HG02759 (cell line): ENCODE measurements around the gene PLXNC1.

Experiments
- ATAC-seq: cut with Tn5 transposase; IDR thresholded peaks from one replicate; pipeline ENCODE4 v1.9.1; 2021; ENCODE audit warnings: mild to moderate bottlenecking, moderate library complexity; ENCODE audit not compliant: unreplicated experiment

Gene PLXNC1

DNA sequence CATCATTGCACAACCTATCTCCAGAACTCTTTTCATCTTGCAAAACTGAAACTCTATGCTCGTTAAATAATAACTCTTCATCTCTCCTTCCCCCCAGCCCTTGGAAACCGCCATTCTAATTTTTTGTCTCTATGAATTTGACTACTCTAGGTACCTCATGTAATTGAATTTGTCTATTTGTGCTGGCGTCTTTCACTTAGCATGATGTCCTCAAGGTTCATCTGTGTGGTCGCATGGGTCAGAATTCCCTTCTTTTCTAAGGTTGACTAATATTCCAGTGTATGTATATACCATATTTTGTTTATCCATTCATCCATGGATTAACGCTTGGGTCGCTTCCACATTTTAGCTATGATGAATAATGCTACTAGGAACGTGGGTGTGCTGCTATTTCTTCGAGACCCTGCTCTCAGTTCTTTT lies 80.1 kb downstream of the PLXNC1 start:
- peak; percentile 58 for ATAC-seq

DNA sequence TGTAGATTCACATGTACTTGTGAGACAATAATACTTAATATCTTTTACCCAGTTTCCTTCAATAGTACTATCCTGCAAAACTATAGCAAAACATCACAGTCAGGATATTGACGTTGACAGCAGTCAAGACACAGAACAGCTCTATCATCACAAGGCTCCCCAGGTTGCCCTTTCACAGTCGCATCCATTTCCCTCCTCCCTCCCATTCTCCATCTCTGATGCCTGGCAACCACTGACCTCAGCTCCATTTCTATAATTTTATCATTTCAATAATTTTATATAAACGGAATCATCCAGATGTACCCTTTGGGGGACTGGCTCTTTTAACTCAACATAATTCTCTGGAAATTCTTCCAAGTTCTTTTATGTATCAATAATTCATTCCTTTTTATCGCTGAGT lies 81.5 kb downstream of the PLXNC1 start:
- no peak for ATAC-seq

DNA sequence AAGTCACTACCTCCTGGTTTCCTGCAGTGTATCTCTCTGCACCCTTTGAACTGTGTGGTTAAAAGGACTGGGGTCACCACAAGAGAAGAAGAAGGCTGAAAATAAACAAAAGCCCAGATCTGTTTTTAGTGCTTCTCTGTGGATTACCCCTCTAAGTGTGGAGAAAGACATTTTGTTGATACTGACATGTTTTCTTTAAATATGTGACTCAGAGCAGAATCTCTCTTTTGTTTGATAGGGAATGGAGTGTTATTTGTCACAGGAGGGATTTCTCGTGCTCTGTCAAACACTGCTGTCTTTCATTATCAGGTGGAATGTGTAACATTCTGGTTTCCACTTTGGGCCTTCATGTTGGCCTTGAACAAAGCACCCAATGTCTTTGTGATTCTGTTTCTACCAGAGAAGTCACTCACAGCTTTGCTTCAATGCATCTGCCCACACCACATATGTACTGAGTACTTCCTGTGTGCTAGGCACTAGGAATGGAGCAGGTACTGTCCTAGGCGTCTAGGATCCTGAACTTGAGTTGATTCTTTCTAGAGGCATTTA lies 82.1 kb downstream of the PLXNC1 start:
- peak; percentile 54 for ATAC-seq

DNA sequence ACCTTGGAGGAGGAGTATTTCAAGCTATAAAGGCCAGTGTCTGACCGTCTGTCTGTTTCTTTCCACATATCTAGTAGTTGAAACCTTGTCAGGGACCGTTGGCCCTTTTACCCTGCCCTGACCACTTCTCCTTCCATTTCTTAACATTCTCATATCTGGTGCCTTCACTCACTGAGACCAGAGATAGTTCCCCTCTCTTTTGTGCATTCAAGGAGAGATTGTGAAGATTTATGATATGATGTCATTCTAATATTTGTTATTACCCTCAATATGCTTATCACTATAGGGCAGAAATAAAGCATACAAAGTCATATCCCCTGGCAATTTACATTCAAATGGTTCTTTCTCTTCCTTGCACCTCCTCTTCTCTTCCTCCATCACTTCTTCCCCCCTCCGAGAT lies 83.3 kb downstream of the PLXNC1 start:
- ATAC-seq: no peak

DNA sequence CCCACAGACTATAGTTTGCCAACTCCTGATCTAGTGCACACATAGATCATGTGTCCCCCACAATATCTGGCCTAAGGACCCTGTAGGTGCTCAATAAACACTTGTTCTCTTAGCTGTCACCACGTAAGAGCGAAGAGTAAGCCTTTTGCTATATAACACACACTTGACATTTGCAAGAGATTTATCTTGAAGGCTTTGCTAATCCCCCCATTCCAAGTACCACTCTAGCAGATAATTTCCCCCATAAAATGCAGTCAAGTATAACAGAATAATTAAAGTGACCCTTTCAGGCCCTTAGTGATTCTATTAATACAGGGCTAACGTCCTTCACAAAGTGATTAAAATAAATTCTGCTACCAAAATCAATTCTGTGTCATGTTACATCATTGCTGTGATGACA lies 87.5 kb downstream of the PLXNC1 start:
- no peak for ATAC-seq

DNA sequence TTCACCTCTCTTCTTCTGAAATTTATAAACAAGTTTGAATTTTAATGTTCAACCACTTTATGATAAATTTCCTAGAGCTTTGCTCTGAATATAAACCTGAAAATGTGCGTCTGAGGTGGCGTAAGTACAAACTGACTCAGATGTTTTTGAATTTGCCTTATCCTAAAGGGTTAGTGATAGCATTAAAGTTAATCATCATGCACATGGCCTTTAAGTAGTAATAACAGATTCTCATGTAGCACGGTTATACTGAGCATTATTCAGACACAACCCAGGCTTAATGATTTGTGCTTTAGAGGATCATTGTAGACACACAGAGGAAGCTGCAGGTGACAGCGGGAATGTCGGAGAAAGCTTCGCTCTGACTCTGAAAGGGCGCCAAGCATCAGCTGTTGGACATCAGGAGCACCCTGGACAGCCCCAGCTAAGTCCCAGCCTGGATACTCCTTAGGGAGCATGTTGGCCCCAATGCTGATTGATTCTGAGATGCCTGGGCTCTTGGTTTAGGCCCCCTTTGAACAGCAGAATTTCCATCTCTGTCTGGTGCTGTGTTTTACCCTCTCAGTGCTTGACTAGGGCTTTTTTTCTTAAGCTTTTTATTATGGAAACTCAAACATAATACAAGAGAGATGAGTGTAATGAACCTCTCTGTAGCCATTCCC lies 91.1 kb downstream of the PLXNC1 start:
- ATAC-seq: no peak

DNA sequence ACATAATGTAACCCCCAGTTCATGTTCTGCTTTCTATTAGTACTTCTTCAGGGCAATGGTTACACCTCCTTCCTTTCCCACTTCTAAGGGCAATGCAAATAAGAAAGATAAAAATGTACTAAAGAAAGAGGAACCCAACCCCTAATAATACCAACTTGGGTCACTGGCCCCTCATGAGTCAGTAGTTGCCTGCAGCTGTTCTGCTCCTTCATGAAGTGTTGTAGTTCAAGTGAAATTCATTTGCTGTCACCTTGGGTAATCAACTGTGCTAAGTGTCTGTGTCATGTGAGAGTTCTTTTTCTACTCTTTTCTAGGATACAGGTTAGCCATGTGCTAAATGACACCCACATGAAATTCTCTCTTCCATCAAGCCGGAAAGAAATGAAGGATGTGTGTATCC lies 91.8 kb downstream of the PLXNC1 start:
- ATAC-seq: peak; percentile 90

DNA sequence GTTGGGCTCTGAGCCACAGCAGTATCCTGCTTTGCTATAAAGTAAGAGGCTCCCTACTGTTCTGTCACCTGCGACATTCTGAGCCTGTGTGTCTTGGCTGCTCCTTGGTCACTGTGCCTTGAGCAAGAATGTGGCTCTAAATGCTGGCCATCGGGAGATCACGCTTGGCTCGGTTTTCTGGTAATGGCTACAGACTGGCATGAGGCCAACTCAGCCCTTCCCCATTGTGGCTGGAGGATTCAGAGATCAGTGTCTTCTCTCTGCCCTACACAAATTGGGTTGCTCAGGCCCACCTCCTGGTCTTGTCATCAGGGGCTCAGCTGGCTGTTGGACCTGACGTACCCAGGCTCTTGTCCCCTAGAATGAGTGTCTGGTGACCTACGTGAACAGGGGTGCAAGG lies 94.5 kb downstream of the PLXNC1 start:
- ATAC-seq: no peak

DNA sequence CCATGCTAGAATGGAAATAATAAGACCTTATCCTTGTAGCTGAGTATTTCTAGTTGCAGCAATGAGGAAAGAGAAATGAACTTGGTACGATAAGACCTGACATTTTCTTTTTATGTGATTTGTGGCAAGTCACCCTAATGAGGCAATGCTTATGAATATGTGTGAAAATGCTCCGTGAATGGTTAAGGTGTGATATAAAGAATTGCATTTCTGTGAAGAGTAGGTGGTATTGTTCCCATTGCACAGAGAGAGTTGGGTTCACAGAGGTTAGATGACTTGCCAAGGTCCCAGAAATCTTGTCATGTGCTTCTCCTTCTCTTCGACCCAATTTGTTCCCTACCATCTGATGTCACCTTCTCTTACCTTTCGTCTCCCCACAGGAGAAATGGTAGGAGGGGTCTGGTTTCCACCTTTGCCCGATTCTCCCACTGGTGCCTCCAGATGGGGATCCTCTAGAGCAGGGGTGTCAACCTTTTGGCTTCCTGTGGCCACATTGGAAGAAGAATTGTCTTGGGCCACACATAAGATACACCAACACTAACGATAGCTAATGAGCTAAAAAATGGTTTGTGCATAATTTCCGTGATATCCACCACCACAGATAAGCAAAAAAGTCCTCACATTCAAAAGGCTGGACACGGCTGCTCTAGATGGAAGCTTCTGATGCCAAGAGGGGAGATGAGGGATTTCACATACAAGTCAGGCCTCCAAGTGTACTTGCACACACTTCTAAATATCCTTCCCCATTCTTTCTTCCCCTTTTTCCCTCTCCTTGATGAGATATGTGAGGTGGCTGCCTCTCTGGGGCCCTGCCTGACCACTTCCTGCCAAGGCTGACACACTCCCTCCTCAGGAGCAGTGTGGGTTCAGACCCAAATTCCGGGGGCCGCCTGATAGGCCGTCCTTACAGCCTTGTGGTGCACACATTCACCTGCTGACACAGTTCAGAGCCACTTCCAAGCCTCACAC lies 96.1 kb downstream of the PLXNC1 start:
- ATAC-seq: peak; percentile 62

DNA sequence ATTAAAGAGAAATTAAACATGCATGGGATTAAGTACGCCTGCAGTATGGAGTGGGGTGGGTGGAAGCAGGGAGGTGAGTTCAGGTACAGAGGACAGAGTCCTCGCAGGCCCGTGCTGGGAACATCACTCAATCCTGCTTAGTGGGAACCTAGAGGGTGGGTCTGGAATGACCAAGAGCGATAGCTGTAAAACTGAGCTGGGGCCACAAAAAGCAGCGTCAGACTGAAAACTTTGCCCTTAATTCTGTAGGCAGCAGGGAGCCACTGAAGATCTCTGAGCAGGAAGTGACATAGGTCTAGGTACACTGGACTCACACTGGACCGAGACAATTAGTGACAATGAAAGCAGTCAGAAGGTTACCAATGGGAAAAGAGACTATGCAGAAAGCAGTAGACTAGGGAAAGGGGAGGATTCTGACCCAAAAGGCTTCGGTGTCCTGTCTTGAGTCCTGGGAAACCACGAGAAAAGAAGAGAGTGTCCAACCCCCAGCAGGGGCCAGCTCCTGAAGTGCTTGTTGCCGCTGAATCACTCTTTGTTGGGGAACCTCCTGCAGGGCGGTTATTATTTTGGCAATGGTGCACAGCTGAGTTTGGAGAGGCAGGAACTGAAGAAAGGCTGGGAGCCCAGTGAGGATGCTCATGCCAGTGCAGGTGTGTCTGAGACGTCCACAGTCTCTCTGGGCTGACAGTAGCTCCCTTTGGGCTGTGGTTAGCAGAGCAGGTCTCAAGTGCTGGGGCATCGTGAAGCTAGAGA lies 97.4 kb downstream of the PLXNC1 start:
- no peak for ATAC-seq

DNA sequence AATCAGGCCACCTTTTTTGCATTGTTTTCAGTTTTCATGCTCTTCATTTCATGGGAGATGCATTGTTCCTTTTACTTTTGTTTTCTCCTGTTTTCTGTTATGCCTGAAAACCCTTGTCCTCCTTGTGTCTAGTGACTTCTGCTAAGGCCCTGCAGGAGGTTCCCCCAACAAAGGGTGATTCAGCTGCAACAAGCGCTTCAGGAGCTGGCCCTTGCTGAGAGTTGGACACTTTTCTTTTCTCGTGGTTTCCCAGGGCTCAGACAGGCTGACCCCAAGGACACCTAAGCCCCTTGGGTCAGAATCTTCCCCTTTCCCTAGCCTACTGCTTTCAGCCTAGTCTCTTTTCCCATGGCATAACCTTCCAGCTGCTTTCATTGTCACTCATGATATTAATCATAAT lies 98.9 kb downstream of the PLXNC1 start:
- no peak for ATAC-seq

DNA sequence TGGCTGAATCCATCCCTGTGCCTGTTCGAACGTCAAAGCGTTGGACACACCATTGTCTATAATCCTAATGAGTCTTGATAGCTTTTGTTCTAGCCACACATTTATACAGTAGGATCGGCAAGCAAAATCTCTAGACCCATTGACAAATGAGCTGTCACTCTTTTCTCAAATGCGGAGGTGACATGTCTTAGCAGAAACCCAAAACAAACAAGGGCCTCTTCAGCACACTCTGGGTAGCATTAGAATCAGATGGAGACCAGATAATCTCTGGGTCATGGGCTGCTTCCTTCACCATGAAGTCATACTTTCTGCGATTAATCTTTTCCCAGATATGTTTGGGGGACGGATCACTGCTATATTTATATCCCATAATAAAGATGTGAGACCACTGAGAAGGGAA lies 100.2 kb downstream of the PLXNC1 start:
- ATAC-seq: no peak

DNA sequence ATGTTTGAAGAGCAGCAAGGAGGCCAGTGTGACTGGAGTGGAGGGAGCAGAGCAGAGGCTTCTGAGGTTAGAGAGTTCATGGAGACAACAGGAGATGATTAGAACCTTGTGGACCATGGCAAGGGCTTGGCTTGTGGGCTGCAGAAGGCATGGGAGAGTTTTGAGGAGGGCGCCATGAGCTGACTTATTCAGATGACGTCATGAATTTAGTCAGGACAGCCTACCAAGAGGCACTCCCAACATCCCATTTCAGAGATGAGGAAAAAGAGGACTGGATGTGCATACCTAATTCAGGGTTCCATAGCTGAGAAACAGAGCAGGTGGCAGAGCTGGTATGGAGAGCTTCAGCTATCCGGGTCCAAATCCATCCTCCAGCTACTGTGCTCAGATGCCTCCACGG lies 101.8 kb downstream of the PLXNC1 start:
- ATAC-seq: no peak

DNA sequence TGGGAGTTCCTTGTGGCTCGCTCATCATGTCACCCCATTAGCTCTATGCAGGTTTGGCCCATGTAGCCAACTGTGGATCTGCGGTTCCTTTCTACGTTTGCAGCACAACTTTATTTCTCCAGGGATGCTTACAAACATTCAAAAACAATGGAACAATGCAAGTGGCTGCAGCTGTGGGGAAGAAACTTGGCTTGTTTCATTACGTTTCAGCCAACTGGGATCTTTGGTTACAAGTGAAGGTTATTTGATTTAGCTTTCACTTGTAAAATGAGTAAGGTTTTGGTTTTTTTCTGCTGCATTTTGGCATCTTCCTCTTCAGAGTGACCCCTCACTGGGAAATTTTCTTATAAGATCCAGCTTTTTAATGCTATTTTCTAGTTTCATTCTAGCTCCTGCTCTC lies 105.9 kb downstream of the PLXNC1 start:
- no peak for ATAC-seq

DNA sequence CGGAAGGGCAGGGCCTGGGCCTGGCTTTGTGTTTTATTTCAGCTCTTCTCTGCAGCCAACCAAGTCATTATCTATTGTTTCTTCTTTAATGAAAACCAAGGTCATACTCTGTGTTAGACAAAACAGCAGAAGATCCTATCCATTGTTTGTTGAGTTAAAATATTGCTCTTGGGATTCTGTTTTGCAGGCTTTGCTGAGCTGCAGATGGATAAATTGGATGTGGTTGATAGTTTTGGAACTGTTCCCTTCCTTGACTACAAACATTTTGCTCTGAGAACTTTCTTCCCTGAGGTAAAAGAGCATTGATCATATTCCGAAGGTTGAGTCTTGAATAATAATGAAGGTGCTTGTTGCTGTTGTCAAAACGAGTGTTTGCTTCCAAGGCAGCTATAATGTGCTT lies 106.6 kb downstream of the PLXNC1 start:
- ATAC-seq: no peak

DNA sequence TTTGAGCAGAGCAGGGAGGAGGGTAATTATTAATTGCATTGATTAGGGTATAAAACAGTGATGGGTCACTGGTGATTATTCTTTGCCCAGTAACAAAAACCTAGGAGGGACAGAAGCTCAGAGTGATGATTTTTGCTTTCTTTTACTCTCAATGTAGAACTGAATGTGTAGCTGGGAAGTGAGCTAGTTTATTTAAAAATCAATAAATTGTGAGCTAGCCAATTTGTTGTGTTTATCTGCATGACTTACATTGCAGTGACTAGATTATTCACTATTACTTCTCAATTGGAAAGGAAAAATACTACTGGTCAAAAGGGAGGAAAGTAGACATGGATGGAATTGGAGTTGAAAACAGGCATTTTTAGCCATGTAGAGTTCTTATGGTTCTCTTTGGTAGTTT lies 107.1 kb downstream of the PLXNC1 start:
- no peak for ATAC-seq

DNA sequence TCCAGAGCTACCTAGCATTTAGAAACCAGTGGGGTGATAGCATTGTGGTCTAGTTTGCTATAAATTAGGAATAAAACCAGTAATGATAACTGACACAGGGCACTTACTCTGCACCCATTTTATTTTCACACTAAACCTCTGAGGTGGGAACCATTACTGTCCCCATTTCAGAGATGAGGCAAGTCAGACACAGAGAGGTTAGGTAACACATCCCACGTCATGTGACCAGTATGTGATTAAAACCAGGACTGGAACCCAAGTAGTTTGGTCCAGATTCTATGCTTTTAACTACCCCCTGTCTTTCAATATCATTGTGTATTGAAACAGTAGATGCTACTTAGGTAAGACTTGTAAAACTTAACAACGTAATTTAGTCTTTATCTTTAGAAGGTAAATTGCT lies 110.2 kb downstream of the PLXNC1 start:
- ATAC-seq: peak; percentile 38

DNA sequence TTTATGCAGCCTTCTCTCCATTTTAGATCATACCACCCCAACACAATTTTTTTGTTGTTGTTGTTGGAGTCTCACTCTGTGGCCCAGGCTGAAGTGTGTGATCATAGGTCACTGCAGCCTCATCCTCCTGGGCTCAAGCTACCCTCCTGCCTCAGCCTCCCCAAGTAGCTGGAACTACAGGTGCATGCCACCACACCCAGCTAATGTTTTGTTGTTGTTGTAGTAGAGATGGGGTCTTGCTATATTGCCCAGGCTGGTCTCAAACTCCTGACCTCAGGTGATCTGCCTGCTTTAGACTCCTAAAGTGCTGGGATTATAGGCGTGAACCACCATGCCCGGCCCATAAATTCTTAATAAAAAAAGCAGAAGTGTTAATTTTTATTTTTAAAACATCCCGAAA lies 111.6 kb downstream of the PLXNC1 start:
- no peak for ATAC-seq

DNA sequence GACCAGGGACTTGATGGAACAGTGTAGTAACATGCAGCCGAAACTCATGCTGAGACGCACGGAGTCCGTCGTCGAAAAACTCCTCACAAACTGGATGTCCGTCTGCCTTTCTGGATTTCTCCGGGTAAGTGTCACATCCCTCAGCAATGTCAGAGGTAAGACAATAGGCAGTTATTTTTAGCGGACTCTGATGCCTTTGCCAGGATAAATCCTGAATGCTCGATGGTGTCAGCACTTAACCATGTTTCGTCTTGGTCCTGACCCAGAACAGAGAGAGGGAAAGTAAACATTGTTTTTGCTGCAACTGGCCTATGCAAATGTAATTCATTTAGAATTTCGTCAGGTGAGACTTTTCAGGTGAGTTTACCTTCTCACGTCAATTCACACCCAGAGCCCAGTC lies 112.3 kb downstream of the PLXNC1 start:
- no peak for ATAC-seq

DNA sequence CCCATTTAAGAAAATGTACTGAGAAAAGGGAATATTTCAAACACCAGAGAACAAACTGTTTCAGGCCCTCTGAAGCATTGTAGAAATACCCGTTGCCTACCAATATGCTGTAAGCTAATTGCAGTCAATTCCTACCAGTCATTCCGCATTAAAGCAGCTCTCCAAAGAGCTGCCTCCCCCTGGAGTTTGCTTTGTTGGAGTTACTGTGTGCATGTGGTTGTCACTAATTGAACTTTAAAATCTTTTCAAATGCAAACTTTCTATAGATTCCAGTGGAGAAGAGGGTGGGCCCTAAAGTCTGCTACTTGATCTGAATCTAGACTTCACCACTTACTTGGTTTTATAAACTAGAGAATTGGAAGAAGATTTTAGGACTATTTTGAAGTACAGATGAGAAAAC lies 112.7 kb downstream of the PLXNC1 start:
- ATAC-seq: no peak

DNA sequence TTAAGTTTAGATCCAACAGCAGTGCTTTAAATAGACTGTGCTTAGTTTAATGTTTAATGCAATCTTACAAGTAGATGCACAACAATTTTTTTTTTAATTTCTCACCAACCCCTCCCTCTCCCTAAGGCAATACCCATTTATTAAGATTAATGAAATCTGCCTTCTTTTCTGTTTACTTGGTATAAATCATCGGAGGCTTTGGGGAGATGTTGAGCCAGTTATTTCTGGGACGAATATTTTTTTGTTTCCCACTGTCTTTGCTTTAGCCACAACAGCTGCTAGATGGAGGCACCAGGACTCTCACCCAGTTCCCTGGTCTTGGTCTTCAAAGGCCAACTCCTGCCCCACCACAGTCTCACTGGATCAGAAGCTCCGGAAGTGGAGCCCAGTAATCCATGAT lies 113.4 kb downstream of the PLXNC1 start:
- ATAC-seq: no peak
